ENCODE measurements around the gene FUT2. TPM values are rescaled to one million over a fixed set of nuclear protein-coding genes. Genes with fewer than 3 reads are reported as not detected.
A peak's percentile ranks its signal among the peaks of the same experiment; 100 is the strongest.

Gene FUT2
- total and polyA plus RNA-seq, 2 of the 13 experiments (the other 11 are each of a cell fraction or from before 2014, with no cell fraction given) = 0.07 TPM; not detected in 1

DNA sequence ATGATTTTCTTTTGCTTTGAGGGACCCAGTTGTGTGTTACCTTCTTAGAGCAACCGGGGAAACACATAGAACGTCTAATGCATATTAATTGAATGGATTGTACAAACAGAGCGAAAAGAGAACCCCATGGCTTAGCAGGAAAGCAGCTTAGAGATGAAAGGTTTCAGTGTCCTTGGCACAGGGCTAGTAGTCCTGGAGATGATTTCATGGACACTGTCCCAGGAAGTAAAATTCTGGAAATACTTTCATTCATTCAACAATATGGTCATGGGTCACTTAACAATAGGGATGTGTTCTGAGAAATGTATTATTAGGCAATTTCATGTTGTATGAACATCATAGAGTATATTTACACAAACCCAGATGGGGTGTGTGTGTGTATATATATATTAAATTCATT is 9.7 kb upstream of the FUT2 start (continued):
- no peak for TF ChIP-seq HOXA3 (CRISPR knock-in tag; IDR thresholded peaks at IDR 0.05)
- no peak for TF ChIP-seq KLF15 (CRISPR knock-in tag; IDR thresholded peaks at IDR 0.05; ENCODE audit: borderline replicate concordance)
- TF ChIP-seq, protein P1, sequence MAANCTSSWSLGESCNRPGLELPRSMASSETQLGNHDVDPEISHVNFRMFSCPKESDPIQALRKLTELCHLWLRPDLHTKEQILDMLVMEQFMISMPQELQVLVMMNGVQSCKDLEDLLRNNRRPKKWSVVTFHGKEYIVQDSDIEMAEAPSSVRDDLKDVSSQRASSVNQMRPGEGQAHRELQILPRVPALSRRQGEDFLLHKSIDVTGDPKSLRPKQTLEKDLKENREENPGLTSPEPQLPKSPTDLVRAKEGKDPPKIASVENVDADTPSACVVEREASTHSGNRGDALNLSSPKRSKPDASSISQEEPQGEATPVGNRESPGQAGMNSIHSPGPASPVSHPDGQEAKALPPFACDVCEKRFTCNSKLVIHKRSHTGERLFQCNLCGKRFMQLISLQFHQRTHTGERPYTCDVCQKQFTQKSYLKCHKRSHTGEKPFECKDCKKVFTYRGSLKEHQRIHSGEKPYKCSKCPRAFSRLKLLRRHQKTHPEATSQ (CRISPR knock-in tag; IDR thresholded peaks at IDR 0.05; ENCODE audit: borderline replicate concordance) = no peak
- TF ChIP-seq CENPT (CRISPR knock-in tag; IDR thresholded peaks at IDR 0.05; ENCODE audit: low read depth) = no peak
- TF ChIP-seq, protein P2, sequence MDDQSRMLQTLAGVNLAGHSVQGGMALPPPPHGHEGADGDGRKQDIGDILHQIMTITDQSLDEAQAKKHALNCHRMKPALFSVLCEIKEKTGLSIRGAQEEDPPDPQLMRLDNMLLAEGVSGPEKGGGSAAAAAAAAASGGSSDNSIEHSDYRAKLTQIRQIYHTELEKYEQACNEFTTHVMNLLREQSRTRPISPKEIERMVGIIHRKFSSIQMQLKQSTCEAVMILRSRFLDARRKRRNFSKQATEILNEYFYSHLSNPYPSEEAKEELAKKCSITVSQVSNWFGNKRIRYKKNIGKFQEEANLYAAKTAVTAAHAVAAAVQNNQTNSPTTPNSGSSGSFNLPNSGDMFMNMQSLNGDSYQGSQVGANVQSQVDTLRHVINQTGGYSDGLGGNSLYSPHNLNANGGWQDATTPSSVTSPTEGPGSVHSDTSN (CRISPR knock-in tag; IDR thresholded peaks at IDR 0.05; ENCODE audit: borderline replicate concordance) = no peak
- no peak for TF ChIP-seq CHCHD3 (CRISPR knock-in tag; IDR thresholded peaks at IDR 0.05)
- TF ChIP-seq KDM2A (CRISPR knock-in tag; IDR thresholded peaks at IDR 0.05; ENCODE audit: borderline replicate concordance, low read depth) = no peak
- TF ChIP-seq BCL6 (CRISPR knock-in tag; IDR thresholded peaks at IDR 0.05) = no peak
- no peak for TF ChIP-seq ZFP62 (CRISPR knock-in tag; IDR thresholded peaks at IDR 0.05)
- no peak for TF ChIP-seq LCORL (IDR thresholded peaks at IDR 0.05)
- TF ChIP-seq LCORL (CRISPR knock-in tag; IDR thresholded peaks at IDR 0.05) = peak; percentile 4; the same call in 1 of the 2 replicates
- no peak for TF ChIP-seq ZNF546 (CRISPR knock-in tag; conservative IDR thresholded peaks at IDR 0.05)
- TF ChIP-seq, protein P3, sequence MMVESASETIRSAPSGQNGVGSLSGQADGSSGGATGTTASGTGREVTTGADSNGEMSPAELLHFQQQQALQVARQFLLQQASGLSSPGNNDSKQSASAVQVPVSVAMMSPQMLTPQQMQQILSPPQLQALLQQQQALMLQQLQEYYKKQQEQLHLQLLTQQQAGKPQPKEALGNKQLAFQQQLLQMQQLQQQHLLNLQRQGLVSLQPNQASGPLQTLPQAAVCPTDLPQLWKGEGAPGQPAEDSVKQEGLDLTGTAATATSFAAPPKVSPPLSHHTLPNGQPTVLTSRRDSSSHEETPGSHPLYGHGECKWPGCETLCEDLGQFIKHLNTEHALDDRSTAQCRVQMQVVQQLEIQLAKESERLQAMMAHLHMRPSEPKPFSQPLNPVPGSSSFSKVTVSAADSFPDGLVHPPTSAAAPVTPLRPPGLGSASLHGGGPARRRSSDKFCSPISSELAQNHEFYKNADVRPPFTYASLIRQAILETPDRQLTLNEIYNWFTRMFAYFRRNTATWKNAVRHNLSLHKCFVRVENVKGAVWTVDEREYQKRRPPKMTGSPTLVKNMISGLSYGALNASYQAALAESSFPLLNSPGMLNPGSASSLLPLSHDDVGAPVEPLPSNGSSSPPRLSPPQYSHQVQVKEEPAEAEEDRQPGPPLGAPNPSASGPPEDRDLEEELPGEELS (CRISPR knock-in tag; IDR thresholded peaks at IDR 0.05) = no peak
- no peak for TF ChIP-seq SOX13 (IDR thresholded peaks at IDR 0.05)
- peak in 1 of 2 experiments; percentile 66; a peak in 1 of 4 replicates for TF ChIP-seq SOX13 (CRISPR knock-in tag; conservative IDR thresholded peaks at IDR 0.05 in 1 of 2, IDR thresholded peaks at IDR 0.05 in 1 of 2)
- TF ChIP-seq, protein P4, sequence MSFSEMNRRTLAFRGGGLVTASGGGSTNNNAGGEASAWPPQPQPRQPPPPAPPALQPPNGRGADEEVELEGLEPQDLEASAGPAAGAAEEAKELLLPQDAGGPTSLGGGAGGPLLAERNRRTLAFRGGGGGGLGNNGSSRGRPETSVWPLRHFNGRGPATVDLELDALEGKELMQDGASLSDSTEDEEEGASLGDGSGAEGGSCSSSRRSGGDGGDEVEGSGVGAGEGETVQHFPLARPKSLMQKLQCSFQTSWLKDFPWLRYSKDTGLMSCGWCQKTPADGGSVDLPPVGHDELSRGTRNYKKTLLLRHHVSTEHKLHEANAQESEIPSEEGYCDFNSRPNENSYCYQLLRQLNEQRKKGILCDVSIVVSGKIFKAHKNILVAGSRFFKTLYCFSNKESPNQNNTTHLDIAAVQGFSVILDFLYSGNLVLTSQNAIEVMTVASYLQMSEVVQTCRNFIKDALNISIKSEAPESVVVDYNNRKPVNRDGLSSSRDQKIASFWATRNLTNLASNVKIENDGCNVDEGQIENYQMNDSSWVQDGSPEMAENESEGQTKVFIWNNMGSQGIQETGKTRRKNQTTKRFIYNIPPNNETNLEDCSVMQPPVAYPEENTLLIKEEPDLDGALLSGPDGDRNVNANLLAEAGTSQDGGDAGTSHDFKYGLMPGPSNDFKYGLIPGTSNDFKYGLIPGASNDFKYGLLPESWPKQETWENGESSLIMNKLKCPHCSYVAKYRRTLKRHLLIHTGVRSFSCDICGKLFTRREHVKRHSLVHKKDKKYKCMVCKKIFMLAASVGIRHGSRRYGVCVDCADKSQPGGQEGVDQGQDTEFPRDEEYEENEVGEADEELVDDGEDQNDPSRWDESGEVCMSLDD (CRISPR knock-in tag; IDR thresholded peaks at IDR 0.05; ENCODE audit: borderline replicate concordance) = no peak
- no peak for TF ChIP-seq ARNTL (CRISPR knock-in tag; IDR thresholded peaks at IDR 0.05)
- no peak for TF ChIP-seq TCF7L2 (IDR thresholded peaks at IDR 0.05; ENCODE audit: low read depth, low read length)
- 0 out of 2 replicates have a peak, but pooled peaks have one; percentile 47 for TF ChIP-seq ISL2 (CRISPR knock-in tag; IDR thresholded peaks at IDR 0.05)
- TF ChIP-seq ZNF234 (CRISPR knock-in tag; conservative IDR thresholded peaks at IDR 0.05) = no peak
- no peak for TF ChIP-seq ZNF235 (CRISPR knock-in tag; IDR thresholded peaks at IDR 0.05; ENCODE audit: borderline replicate concordance)
- TF ChIP-seq ZNF557 (CRISPR knock-in tag; IDR thresholded peaks at IDR 0.05) = no peak
- TF ChIP-seq HIVEP1 (CRISPR knock-in tag; IDR thresholded peaks at IDR 0.05) = no peak
- TF ChIP-seq AGO2 (optimal IDR thresholded peaks at IDR 0.05; ENCODE audit: low read depth, low read length) = no peak
